Nephron progenitor cell (in vitro differentiated cells): ENCODE results near the gene AKR1E2.

Source experiments
- DNase-seq: peaks from one replicate; pipeline ENCODE4 v3.0.0; 2021
- H3K27ac Mint-ChIP-seq: 2 replicates; pipeline ENCODE4 v1.8.0; 2021; ENCODE audit warnings: mild to moderate bottlenecking, moderate library complexity, mixed read lengths
- H3K27me3 Mint-ChIP-seq: 2 replicates; pipeline ENCODE4 v1.8.0; 2021; ENCODE audit warnings: mild to moderate bottlenecking, low read depth, mixed read lengths; ENCODE audit not compliant: poor library complexity
- H3K36me3 Mint-ChIP-seq: 2 replicates; pipeline ENCODE4 v1.8.0; 2021; ENCODE audit warnings: low read depth, mixed read lengths
- H3K4me1 Mint-ChIP-seq: 2 replicates; pipeline ENCODE4 v1.8.0; 2021; ENCODE audit warnings: mixed read lengths
- H3K4me3 Mint-ChIP-seq: 2 replicates; pipeline ENCODE4 v1.8.0; 2021; ENCODE audit warnings: mild to moderate bottlenecking, moderate library complexity, mixed read lengths
- H3K9me3 Mint-ChIP-seq: 2 replicates; pipeline ENCODE4 v1.8.0; 2021; ENCODE audit warnings: mild to moderate bottlenecking, moderate library complexity, mixed read lengths
- CTCF ChIP-seq: fragments of 200-600 bp; sonication (generic); IDR thresholded peaks from 2 replicates; pipeline ENCODE4 v1.5.0; 2021; ENCODE audit warnings: antibody characterized with exemption

AKR1E2 gene

GRCh38 chr10:4825868-4826791 is at the start of gene AKR1E2:
Gene AKR1E2 (plus strand): TSS chr10:4826207. CDS start chr10:4826325, 118 bp downstream.
- no peak for TF ChIP-seq CTCF
- Mint-ChIP-seq H3K9me3 (peaks cover 25% of the 10 kb centered on the region), H3K27ac (no peak within 1 kb of the TSS)

GRCh38 chr10:4776234-4776638 is 49.8 kb upstream of the AKR1E2 start:
- DNase-seq: no peak
- H3K4me3 Mint-ChIP-seq: no peak overlapping the region
- peaks cover 18% of the 10 kb centered on the region for H3K27me3 Mint-ChIP-seq
- H3K27ac Mint-ChIP-seq: no peak overlapping the region
- no peak for TF ChIP-seq CTCF
- no peaks in the 10 kb centered on the region for H3K4me1 Mint-ChIP-seq
- no peaks in the 10 kb centered on the region for H3K36me3 Mint-ChIP-seq
- H3K9me3 Mint-ChIP-seq: no peaks in the 10 kb centered on the region

More at GRCh38 chr10:4825868-4826791, at the start of gene AKR1E2:
- Mint-ChIP-seq H3K4me3 (peak within 1 kb of the TSS; percentile 76), H3K36me3 (no peaks in the 10 kb centered on the region), H3K4me1 (peaks cover 30% of the 10 kb centered on the region), H3K27me3 (peaks cover 3% of the 10 kb centered on the region)
- peak; percentile 77 for DNase-seq

GRCh38 chr10:4778761-4779160 is 47.2 kb upstream of the AKR1E2 start:
- no peaks in the 10 kb centered on the region for H3K9me3 Mint-ChIP-seq
- no peak overlapping the region for H3K4me3 Mint-ChIP-seq
- H3K4me1 Mint-ChIP-seq: no peaks in the 10 kb centered on the region
- H3K27ac Mint-ChIP-seq: no peak overlapping the region
- no peaks in the 10 kb centered on the region for H3K36me3 Mint-ChIP-seq
- no peak for TF ChIP-seq CTCF
- no peak for DNase-seq
- peaks cover 15% of the 10 kb centered on the region for H3K27me3 Mint-ChIP-seq

DNA sequence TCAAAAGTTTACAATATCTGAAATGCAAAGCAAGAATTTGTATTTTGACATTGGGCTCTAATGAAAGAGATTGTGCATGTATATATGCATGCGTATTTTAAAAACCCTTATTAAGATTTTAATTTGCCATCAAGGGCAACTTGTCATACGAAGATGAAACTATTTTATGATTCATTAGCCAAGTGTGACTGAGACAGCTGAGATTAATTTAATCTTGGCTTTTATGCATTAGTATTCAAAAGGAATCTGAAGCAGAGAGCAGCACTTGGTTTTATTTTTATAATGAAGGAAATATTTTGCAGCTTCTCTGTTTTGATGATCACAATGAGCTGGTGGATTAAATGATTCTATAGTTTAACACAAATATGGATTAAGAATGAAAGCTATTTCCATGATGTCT is 45.9 kb upstream of the AKR1E2 start:
- Mint-ChIP-seq H3K27me3 (peaks cover 11% of the 10 kb centered on the region), H3K4me1 (no peaks in the 10 kb centered on the region), H3K9me3 (no peaks in the 10 kb centered on the region), H3K27ac (no peak overlapping the region), H3K36me3 (no peaks in the 10 kb centered on the region), H3K4me3 (no peak overlapping the region)
- DNase-seq: no peak
- no peak for TF ChIP-seq CTCF

GRCh38 chr10:4780782-4781181 is 45.2 kb upstream of the AKR1E2 start:
- Mint-ChIP-seq H3K36me3 (no peaks in the 10 kb centered on the region), H3K4me1 (no peaks in the 10 kb centered on the region), H3K4me3 (no peak overlapping the region), H3K27ac (no peak overlapping the region), H3K9me3 (no peaks in the 10 kb centered on the region), H3K27me3 (peaks cover 6% of the 10 kb centered on the region)
- DNase-seq: no peak
- no peak for TF ChIP-seq CTCF

DNA sequence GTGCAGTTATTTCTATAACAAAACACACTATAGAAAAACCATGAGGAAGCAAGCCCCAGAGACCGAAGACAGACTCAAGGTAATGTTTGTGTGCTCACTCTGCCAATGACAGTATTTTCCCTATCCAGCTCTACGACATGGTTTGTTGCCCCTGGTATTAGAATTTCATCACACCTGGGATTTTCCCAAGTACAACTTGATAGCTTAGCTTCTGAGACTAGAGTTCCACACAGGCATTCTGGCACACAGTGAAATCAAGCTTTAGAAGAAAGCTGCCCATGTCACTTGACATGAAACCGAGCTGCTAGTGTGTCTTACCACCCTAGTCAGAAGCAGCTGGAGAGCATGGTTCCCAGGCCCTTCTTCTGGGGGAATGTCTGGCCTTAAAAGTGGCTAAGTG is 44.1 kb upstream of the AKR1E2 start:
- no peak for TF ChIP-seq CTCF
- peaks cover 3% of the 10 kb centered on the region for H3K27me3 Mint-ChIP-seq
- no peaks in the 10 kb centered on the region for H3K36me3 Mint-ChIP-seq
- no peak overlapping the region for H3K4me3 Mint-ChIP-seq
- no peaks in the 10 kb centered on the region for H3K9me3 Mint-ChIP-seq
- no peak for DNase-seq
- H3K27ac Mint-ChIP-seq: no peak overlapping the region
- H3K4me1 Mint-ChIP-seq: no peaks in the 10 kb centered on the region
